Heart left ventricle (tissue), 16 donors: ENCODE results near the gene RASGEF1B. TPM values are rescaled to one million over a fixed set of nuclear protein-coding genes. Genes with fewer than 3 reads are reported as not detected.

Experiments
- ATAC-seq, 4 donors: fragments of 200-7000 bp; cut with Tn5 transposase; one replicate each; pipeline ENCODE4 v1.9.1; 2020 to 2022; ENCODE audit warnings: moderate library complexity in 4 of 4, mild to moderate bottlenecking in 3 of 4, moderate number of reproducible peaks in 1 of 4
- DNase-seq, 5 donors: peaks; one replicate each; pipeline ENCODE4 v3.0.0-alpha.2; 2020
- H3K27ac ChIP-seq, 12 donors: fragments of 200-600 bp; sonication (generic) in 4 of 12; one replicate each; pipeline versions ENCODE4 v1.5.0 to v1.8.0; 2016 to 2022; ENCODE audit warnings: mild to moderate bottlenecking in 2 of 12
- H3K27me3 ChIP-seq, 9 donors: fragments of 200-600 bp; sonication (generic) in 2 of 9; one replicate each; pipeline versions ENCODE4 v1.5.1 to v1.8.0; 2016 to 2022; ENCODE audit warnings: mild to moderate bottlenecking in 3 of 9
- H3K36me3 ChIP-seq, 9 donors: fragments of 200-600 bp; sonication (generic) in 2 of 9; one replicate each; pipeline versions ENCODE4 v1.5.0 to v1.8.0; 2018 to 2022; ENCODE audit warnings: mild to moderate bottlenecking in 2 of 9
- H3K4me1 ChIP-seq, 12 donors: fragments of 200-600 bp; sonication (generic) in 4 of 12; one replicate each; pipeline versions ENCODE4 v1.5.0 to v1.8.0; 2016 to 2022; ENCODE audit warnings: mild to moderate bottlenecking in 3 of 12
- H3K4me3 ChIP-seq, 12 donors: fragments of 200-600 bp; sonication (generic) in 4 of 12; one replicate each; pipeline versions ENCODE4 v1.5.0 to v1.8.0; 2017 to 2022; ENCODE audit warnings: mild to moderate bottlenecking in 9 of 12, moderate library complexity in 4 of 12
- H3K9me3 ChIP-seq, 12 donors: fragments of 200-600 bp; sonication (generic) in 4 of 12; one replicate each; pipeline versions ENCODE4 v1.5.0 to v1.8.0; 2016 to 2022; ENCODE audit warnings: mild to moderate bottlenecking in 1 of 12
- CTCF ChIP-seq, 12 donors: fragments of 200-600 bp; sonication (generic) in 4 of 12; IDR thresholded peaks; one replicate each; pipeline versions ENCODE4 v1.5.0 to v1.8.0; 2018 to 2022; ENCODE audit warnings: antibody characterized with exemption in 12 of 12, mild to moderate bottlenecking in 5 of 12
- POLR2A ChIP-seq, 2 donors: fragments of 450-650 bp; IDR thresholded peaks; one replicate each; pipeline ENCODE4 v1.6.1; 2017; ENCODE audit warnings: antibody characterized with exemption in 2 of 2, mild to moderate bottlenecking in 2 of 2, moderate library complexity in 2 of 2
- WGBS, 4 donors: extraction: QIAGEN DNeasy Blood & Tissue Kit in 2 of 4; methylation state at CpG; one replicate each; pipeline versions ENCODE4 v1.1.5 to v1.1.7; 2013 to 2018; 5-methylcytosine and 5-hydroxymethylcytosine counted together
- intact Hi-C, 10 donors: fragments of 100-400 bp; cut with DNase I; formaldehyde crosslinking; loops; one replicate each; pipeline versions ENCODE4 v1.11.1 to v1.14.2; 2022
- polyA plus RNA-seq, 2 donors: library from polyadenylated mRNA; stranded (reverse); fragments of 200-250 nt; gene quantifications; one replicate each; pipeline ENCODE4 v1.2.3, GENCODE V29; 2013
- total RNA-seq, 9 donors: library from RNA; depleted of rRNA in 2 of 9; stranded (reverse); fragments of >200 nt in 2 of 9; fragmentation: NEBNext Ultra II Directional in 3 of 9; extraction: Animal tissue kit (Norgen Biotek cat#: 25700) in 3 of 9; gene quantifications; one replicate each; pipeline versions ENCODE4 v1.1.0 to v1.2.4, GENCODE V29; 2016 to 2023
- donor health status: ischemic (EF 13 %, LVEDD 7.1; RV severe dilation, severe dysfunction).
- donor health status: healthy with polysubstance abuse.
- donor health status: DM: no; HTN: yes; CAD: no.
- donor health status: DM: no; HTN: no; CAD: no.
- donor health status: ischemic (EF 25% LVEDD 6.9; RV normal size, moderate dysfunction).
- donor health status: ischemic (EF 25% LVEDD 5.7; RV mildly dilated, moderate dysfunction).
- donor health status: healthy.
- donor health status: DM: yes; HTN: yes; CAD: no.
- donor health status: ischemic (EF 35%, LVEDD 5.7; RV mildly dilated, moderate dysfunction).
- donor health status: nonischemic (EF 11% LVEDD 7.7; RV severe dilation, severe dysfunction).
- donor health status: DM: yes; HTN: yes; CAD: no.
- donor health status: PGD.
- donor health status: ischemic (EF 29% LVEDD 5.4; RV normal size, mild dysfunction).
- donor health status: nonischemic (EF 23%, LVEDD 6.1; RV moderate dilation, normal function).

The RASGEF1B gene
- total and polyA plus RNA-seq, 11 donors, result 1.5 to 11.9 (median 2.9) TPM

GRCh38 chr4:81447566-81448229, 24.0 kb downstream of the RASGEF1B start:
- H3K27ac ChIP-seq, result no peak overlapping the region
- intact Hi-C loops, result no loop called here
- H3K4me3 ChIP-seq, result no peak overlapping the region
- TF ChIP-seq POLR2A (IDR thresholded peaks at IDR 0.05) (no peak), CTCF (IDR thresholded peaks at IDR 0.05) (no peak)
- H3K4me1 ChIP-seq, result peaks cover 0 to 9% (median 0%) of the 10 kb centered on the region in 12 donors
- ATAC-seq, result peak in 2 of 4 donors; percentile 58 to 60
- WGBS, 4 donors, result 62 to 69% (median 65%) methylated on average over 10 of the region's 10 CpGs
- DNase-seq, result no peak
- no peaks in the 10 kb centered on the region for H3K27me3 ChIP-seq
- no peaks in the 10 kb centered on the region for H3K9me3 ChIP-seq
- H3K36me3 ChIP-seq, result peaks cover 0 to 99% (median 55%) of the 10 kb centered on the region in 9 donors

- TF ChIP-seq CTCF (IDR thresholded peaks at IDR 0.05), result no peak
- TF ChIP-seq POLR2A (IDR thresholded peaks at IDR 0.05), result no peak
- no peak for ATAC-seq
- Histone ChIP-seq H3K4me3 (no peak overlapping the region), H3K4me1 (peaks cover 0 to 9% (median 0%) of the 10 kb centered on the region in 12 donors), H3K27me3 (no peaks in the 10 kb centered on the region), H3K27ac (no peak overlapping the region), H3K36me3 (peaks cover 0 to 99% (median 63%) of the 10 kb centered on the region in 9 donors), H3K9me3 (no peaks in the 10 kb centered on the region)
- intact Hi-C loops, result no loop called here
- DNase-seq, result no peak
- WGBS, 4 donors, result 69 to 74% (median 69%) methylated on average over 1 of the region's 1 CpG
Measured at GRCh38 chr4:81446634-81447033, 25.1 kb downstream of the RASGEF1B start.

GRCh38 chr4:81445196-81445595, 26.5 kb downstream of the RASGEF1B start:
- intact Hi-C loops, result no loop called here
- no peaks in the 10 kb centered on the region for H3K27me3 ChIP-seq
- ATAC-seq (no peak), DNase-seq (no peak)
- peaks cover 0 to 9% (median 0%) of the 10 kb centered on the region in 12 donors for H3K4me1 ChIP-seq
- no peaks in the 10 kb centered on the region for H3K9me3 ChIP-seq
- H3K27ac ChIP-seq, result no peak overlapping the region
- peaks cover 0 to 99% (median 69%) of the 10 kb centered on the region in 9 donors for H3K36me3 ChIP-seq
- 92 to 95% (median 94%) methylated on average over 5 of the region's 5 CpGs for WGBS, 4 donors
- TF ChIP-seq CTCF (IDR thresholded peaks at IDR 0.05), result no peak
- no peak overlapping the region for H3K4me3 ChIP-seq

GRCh38 chr4:81442484-81443085, 29.1 kb downstream of the RASGEF1B start:
- intact Hi-C loops, result no loop called here
- Histone ChIP-seq H3K4me3 (no peak overlapping the region), H3K27me3 (no peaks in the 10 kb centered on the region), H3K27ac (no peak overlapping the region), H3K4me1 (peaks cover 0 to 9% (median 0%) of the 10 kb centered on the region in 12 donors), H3K36me3 (peaks cover 0 to 100% (median 80%) of the 10 kb centered on the region in 9 donors), H3K9me3 (no peaks in the 10 kb centered on the region)
- TF ChIP-seq CTCF (IDR thresholded peaks at IDR 0.05), result no peak
- WGBS, 4 donors, result 83 to 89% (median 87%) methylated on average over 4 of the region's 4 CpGs
- DNase-seq (no peak), ATAC-seq (no peak)
